Osteocyte (in vitro differentiated cells): ENCODE results near the gene SLC16A10. TPM values are rescaled to one million over a fixed set of nuclear protein-coding genes. Genes with fewer than 3 reads are reported as not detected.
A peak's percentile ranks its signal among the peaks of the same experiment; 100 is the strongest.

Experiments
- DNase-seq: peaks from one replicate; pipeline ENCODE4 v3.0.0; 2021; ENCODE audit warnings: mixed read lengths; ENCODE audit not compliant: unreplicated experiment; ENCODE audit errors: extremely low spot score
- H3K27ac Mint-ChIP-seq: one replicate; pipeline ENCODE4 v1.8.0; 2021; ENCODE audit warnings: mild to moderate bottlenecking, mixed read lengths; ENCODE audit not compliant: unreplicated experiment
- H3K27me3 Mint-ChIP-seq: one replicate; pipeline ENCODE4 v1.8.0; 2021; ENCODE audit warnings: mixed read lengths; ENCODE audit not compliant: unreplicated experiment
- H3K36me3 Mint-ChIP-seq: one replicate; pipeline ENCODE4 v1.8.0; 2021; ENCODE audit warnings: mixed read lengths; ENCODE audit not compliant: unreplicated experiment
- H3K4me1 Mint-ChIP-seq: one replicate; pipeline ENCODE4 v1.8.0; 2021; ENCODE audit warnings: mixed read lengths; ENCODE audit not compliant: unreplicated experiment
- H3K4me3 Mint-ChIP-seq: one replicate; pipeline ENCODE4 v1.8.0; 2021; ENCODE audit warnings: mild to moderate bottlenecking, moderate library complexity, mixed read lengths; ENCODE audit not compliant: unreplicated experiment
- H3K9me3 Mint-ChIP-seq: one replicate; pipeline ENCODE4 v1.8.0; 2021; ENCODE audit warnings: mixed read lengths; ENCODE audit not compliant: unreplicated experiment
- total RNA-seq: library from RNA; stranded (reverse); gene quantifications from 2 replicates; pipeline ENCODE4 v1.2.1, GENCODE V29; 2021
- TF ChIP-seq, protein P1 (sequence below): fragments of 200-600 bp; sonication (generic); IDR thresholded peaks from 2 replicates; pipeline ENCODE4 v1.5.0; 2021; ENCODE audit warnings: antibody characterized with exemption, mild to moderate bottlenecking, moderate library complexity

SLC16A10 gene
- total RNA-seq, 1 donor from 2014 or later, result not detected

- H3K27me3 Mint-ChIP-seq, result peaks cover 12% of the 10 kb centered on the region
- TF ChIP-seq, protein P1, sequence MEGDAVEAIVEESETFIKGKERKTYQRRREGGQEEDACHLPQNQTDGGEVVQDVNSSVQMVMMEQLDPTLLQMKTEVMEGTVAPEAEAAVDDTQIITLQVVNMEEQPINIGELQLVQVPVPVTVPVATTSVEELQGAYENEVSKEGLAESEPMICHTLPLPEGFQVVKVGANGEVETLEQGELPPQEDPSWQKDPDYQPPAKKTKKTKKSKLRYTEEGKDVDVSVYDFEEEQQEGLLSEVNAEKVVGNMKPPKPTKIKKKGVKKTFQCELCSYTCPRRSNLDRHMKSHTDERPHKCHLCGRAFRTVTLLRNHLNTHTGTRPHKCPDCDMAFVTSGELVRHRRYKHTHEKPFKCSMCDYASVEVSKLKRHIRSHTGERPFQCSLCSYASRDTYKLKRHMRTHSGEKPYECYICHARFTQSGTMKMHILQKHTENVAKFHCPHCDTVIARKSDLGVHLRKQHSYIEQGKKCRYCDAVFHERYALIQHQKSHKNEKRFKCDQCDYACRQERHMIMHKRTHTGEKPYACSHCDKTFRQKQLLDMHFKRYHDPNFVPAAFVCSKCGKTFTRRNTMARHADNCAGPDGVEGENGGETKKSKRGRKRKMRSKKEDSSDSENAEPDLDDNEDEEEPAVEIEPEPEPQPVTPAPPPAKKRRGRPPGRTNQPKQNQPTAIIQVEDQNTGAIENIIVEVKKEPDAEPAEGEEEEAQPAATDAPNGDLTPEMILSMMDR, result peak; percentile 75
- H3K36me3 Mint-ChIP-seq, result no peaks in the 10 kb centered on the region
- DNase-seq, result no peak
- H3K4me1 Mint-ChIP-seq, result no peaks in the 10 kb centered on the region
- no peaks in the 10 kb centered on the region for H3K9me3 Mint-ChIP-seq
- H3K4me3 Mint-ChIP-seq, result no peak overlapping the region
- H3K27ac Mint-ChIP-seq, result no peak overlapping the region
Measured at GRCh38 chr6:111210194-111210728, 123.0 kb downstream of the SLC16A10 start.

GRCh38 chr6:111211411-111212030, 124.2 kb downstream of the SLC16A10 start:
- no peak for DNase-seq
- no peak overlapping the region for H3K4me3 Mint-ChIP-seq
- H3K36me3 Mint-ChIP-seq, result no peaks in the 10 kb centered on the region
- no peaks in the 10 kb centered on the region for H3K4me1 Mint-ChIP-seq
- no peaks in the 10 kb centered on the region for H3K9me3 Mint-ChIP-seq
- H3K27ac Mint-ChIP-seq, result no peak overlapping the region
- H3K27me3 Mint-ChIP-seq, result peaks cover 12% of the 10 kb centered on the region
- TF ChIP-seq, protein P1, result no peak

GRCh38 chr6:111212625-111213024, 125.3 kb downstream of the SLC16A10 start:
- no peak for DNase-seq
- Mint-ChIP-seq H3K36me3 (no peaks in the 10 kb centered on the region), H3K9me3 (no peaks in the 10 kb centered on the region), H3K4me1 (no peaks in the 10 kb centered on the region), H3K27me3 (peaks cover 7% of the 10 kb centered on the region), H3K4me3 (no peak overlapping the region), H3K27ac (no peak overlapping the region)
- TF ChIP-seq, protein P1, result no peak

- Mint-ChIP-seq H3K9me3 (no peaks in the 10 kb centered on the region), H3K36me3 (no peaks in the 10 kb centered on the region), H3K4me1 (no peaks in the 10 kb centered on the region), H3K4me3 (no peak overlapping the region), H3K27ac (no peak overlapping the region), H3K27me3 (peaks cover 11% of the 10 kb centered on the region)
- TF ChIP-seq, protein P1, result no peak
- no peak for DNase-seq
Measured at GRCh38 chr6:111215131-111215530, 127.8 kb downstream of the SLC16A10 start.

GRCh38 chr6:111219785-111220184, 132.5 kb downstream of the SLC16A10 start:
- Mint-ChIP-seq H3K27me3 (peaks cover 34% of the 10 kb centered on the region), H3K36me3 (no peaks in the 10 kb centered on the region), H3K9me3 (no peaks in the 10 kb centered on the region), H3K4me3 (no peak overlapping the region), H3K27ac (no peak overlapping the region), H3K4me1 (no peaks in the 10 kb centered on the region)
- TF ChIP-seq, protein P1, result no peak
- DNase-seq, result no peak
